K562 (cell line): ENCODE results near the gene RNASEH1. TPM values are rescaled to one million over a fixed set of nuclear protein-coding genes. Genes with fewer than 3 reads are reported as not detected.

Experiments used
- DDX20 ChIP-seq: fragments of 450-650 bp; IDR thresholded peaks from 2 replicates; pipeline ENCODE4 v1.6.1; 2016; ENCODE audit warnings: missing genetic modification characterization, low read depth, mild to moderate bottlenecking, missing compliant biosample characterization, moderate library complexity
- E2F8 ChIP-seq: fragments of 450-650 bp; IDR thresholded peaks from 2 replicates; pipeline ENCODE4 v1.7.1; 2018; ENCODE audit warnings: mild to moderate bottlenecking, low read depth; ENCODE audit not compliant: partially characterized antibody
- GATA2 ChIP-seq: sonication (generic); formaldehyde crosslinking; IDR thresholded peaks from 2 replicates; pipeline ENCODE4 v1.4.0; 2020; ENCODE audit warnings: mild to moderate bottlenecking, missing genetic modification reagents
- MAFK ChIP-seq: IDR thresholded peaks from 2 replicates; pipeline ENCODE4 v1.6.1; 2011; ENCODE audit warnings: low read length, improper control_type of control experiment
- ZNF354B ChIP-seq: fragments of 250-450 bp; sonication (Bioruptor Pico); IDR thresholded peaks from 2 replicates; pipeline ENCODE4 v1.4.0; 2020
- ZNF507 ChIP-seq: conservative IDR thresholded peaks from 2 replicates; pipeline ENCODE4 v1.6.1; 2017; ENCODE audit warnings: missing genetic modification characterization, missing compliant biosample characterization
- ZNF589 ChIP-seq: fragments of 200-800 bp; sonication (Bioruptor generic); IDR thresholded peaks from 2 replicates; pipeline ENCODE4 v1.6.1; 2016; ENCODE audit warnings: low read depth, missing genetic modification characterization, missing compliant biosample characterization
- polyA plus RNA-seq, 8 experiments: library from polyadenylated mRNA; depleted of rRNA in 4 of 8; stranded (reverse) in 5 of 8; unstranded in 3 of 8; fragments of >200 nt; fragmentation: Nextera tagmentation in 2 of 8; fragmentation: Illumina TruSeq in 1 of 8; extraction: Ambion mirVana in 2 of 8; extraction: Trizol in 1 of 8; gene quantifications; 2 replicates each; pipeline versions ENCODE4 v1.2.1 to v1.2.3, GENCODE V29; 2011 to 2014; ENCODE audit warnings: inconsistent platforms in 1 of 8, missing spikeins in 1 of 8
- total RNA-seq, 7 experiments: library from RNA; depleted of rRNA in 6 of 7; stranded (reverse); fragments of >200 nt in 6 of 7; fragmentation: Illumina TruSeq in 2 of 7; extraction: Trizol in 2 of 7; gene quantifications; 2 replicates each; pipeline versions ENCODE4 v1.2.1 to v1.2.3, GENCODE V29; 2011 to 2021; ENCODE audit warnings: low replicate concordance in 1 of 7
- TF ChIP-seq, protein P1 (sequence below): fragments of 450-650 bp; IDR thresholded peaks from 2 replicates; pipeline ENCODE4 v1.6.1; 2016; ENCODE audit warnings: mild to moderate bottlenecking, moderate library complexity
- TF ChIP-seq, protein P2 (sequence below), 2 experiments: fragments of 450-650 bp in 1 of 2; sonication (generic) in 1 of 2; formaldehyde crosslinking; conservative IDR thresholded peaks; 2 replicates each; pipeline versions ENCODE4 v1.4.0 to v1.8.1; 2020 to 2022; ENCODE audit warnings: mild to moderate bottlenecking in 1 of 2, missing genetic modification reagents in 1 of 2

Gene RNASEH1
- total and polyA plus RNA-seq, 9 of the 15 experiments (the other 6 are each of a cell fraction or from before 2014, with no cell fraction given): 25.7 to 47.5 (median 42.8) TPM

GRCh38 chr2:3536682-3537632 lies 21.2 kb downstream of the RNASEH1 start (continued):
- TF ChIP-seq, protein P1, sequence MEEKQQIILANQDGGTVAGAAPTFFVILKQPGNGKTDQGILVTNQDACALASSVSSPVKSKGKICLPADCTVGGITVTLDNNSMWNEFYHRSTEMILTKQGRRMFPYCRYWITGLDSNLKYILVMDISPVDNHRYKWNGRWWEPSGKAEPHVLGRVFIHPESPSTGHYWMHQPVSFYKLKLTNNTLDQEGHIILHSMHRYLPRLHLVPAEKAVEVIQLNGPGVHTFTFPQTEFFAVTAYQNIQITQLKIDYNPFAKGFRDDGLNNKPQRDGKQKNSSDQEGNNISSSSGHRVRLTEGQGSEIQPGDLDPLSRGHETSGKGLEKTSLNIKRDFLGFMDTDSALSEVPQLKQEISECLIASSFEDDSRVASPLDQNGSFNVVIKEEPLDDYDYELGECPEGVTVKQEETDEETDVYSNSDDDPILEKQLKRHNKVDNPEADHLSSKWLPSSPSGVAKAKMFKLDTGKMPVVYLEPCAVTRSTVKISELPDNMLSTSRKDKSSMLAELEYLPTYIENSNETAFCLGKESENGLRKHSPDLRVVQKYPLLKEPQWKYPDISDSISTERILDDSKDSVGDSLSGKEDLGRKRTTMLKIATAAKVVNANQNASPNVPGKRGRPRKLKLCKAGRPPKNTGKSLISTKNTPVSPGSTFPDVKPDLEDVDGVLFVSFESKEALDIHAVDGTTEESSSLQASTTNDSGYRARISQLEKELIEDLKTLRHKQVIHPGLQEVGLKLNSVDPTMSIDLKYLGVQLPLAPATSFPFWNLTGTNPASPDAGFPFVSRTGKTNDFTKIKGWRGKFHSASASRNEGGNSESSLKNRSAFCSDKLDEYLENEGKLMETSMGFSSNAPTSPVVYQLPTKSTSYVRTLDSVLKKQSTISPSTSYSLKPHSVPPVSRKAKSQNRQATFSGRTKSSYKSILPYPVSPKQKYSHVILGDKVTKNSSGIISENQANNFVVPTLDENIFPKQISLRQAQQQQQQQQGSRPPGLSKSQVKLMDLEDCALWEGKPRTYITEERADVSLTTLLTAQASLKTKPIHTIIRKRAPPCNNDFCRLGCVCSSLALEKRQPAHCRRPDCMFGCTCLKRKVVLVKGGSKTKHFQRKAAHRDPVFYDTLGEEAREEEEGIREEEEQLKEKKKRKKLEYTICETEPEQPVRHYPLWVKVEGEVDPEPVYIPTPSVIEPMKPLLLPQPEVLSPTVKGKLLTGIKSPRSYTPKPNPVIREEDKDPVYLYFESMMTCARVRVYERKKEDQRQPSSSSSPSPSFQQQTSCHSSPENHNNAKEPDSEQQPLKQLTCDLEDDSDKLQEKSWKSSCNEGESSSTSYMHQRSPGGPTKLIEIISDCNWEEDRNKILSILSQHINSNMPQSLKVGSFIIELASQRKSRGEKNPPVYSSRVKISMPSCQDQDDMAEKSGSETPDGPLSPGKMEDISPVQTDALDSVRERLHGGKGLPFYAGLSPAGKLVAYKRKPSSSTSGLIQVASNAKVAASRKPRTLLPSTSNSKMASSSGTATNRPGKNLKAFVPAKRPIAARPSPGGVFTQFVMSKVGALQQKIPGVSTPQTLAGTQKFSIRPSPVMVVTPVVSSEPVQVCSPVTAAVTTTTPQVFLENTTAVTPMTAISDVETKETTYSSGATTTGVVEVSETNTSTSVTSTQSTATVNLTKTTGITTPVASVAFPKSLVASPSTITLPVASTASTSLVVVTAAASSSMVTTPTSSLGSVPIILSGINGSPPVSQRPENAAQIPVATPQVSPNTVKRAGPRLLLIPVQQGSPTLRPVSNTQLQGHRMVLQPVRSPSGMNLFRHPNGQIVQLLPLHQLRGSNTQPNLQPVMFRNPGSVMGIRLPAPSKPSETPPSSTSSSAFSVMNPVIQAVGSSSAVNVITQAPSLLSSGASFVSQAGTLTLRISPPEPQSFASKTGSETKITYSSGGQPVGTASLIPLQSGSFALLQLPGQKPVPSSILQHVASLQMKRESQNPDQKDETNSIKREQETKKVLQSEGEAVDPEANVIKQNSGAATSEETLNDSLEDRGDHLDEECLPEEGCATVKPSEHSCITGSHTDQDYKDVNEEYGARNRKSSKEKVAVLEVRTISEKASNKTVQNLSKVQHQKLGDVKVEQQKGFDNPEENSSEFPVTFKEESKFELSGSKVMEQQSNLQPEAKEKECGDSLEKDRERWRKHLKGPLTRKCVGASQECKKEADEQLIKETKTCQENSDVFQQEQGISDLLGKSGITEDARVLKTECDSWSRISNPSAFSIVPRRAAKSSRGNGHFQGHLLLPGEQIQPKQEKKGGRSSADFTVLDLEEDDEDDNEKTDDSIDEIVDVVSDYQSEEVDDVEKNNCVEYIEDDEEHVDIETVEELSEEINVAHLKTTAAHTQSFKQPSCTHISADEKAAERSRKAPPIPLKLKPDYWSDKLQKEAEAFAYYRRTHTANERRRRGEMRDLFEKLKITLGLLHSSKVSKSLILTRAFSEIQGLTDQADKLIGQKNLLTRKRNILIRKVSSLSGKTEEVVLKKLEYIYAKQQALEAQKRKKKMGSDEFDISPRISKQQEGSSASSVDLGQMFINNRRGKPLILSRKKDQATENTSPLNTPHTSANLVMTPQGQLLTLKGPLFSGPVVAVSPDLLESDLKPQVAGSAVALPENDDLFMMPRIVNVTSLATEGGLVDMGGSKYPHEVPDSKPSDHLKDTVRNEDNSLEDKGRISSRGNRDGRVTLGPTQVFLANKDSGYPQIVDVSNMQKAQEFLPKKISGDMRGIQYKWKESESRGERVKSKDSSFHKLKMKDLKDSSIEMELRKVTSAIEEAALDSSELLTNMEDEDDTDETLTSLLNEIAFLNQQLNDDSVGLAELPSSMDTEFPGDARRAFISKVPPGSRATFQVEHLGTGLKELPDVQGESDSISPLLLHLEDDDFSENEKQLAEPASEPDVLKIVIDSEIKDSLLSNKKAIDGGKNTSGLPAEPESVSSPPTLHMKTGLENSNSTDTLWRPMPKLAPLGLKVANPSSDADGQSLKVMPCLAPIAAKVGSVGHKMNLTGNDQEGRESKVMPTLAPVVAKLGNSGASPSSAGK: no peak
- peak; percentile 82 for TF ChIP-seq ZNF589 (CRISPR knock-in tag)
- TF ChIP-seq MAFK: no peak
- TF ChIP-seq GATA2 (CRISPR knock-in tag): no peak
- no peak for TF ChIP-seq DDX20 (tag)
- TF ChIP-seq ZNF507 (tag): no peak
- TF ChIP-seq, protein P2, sequence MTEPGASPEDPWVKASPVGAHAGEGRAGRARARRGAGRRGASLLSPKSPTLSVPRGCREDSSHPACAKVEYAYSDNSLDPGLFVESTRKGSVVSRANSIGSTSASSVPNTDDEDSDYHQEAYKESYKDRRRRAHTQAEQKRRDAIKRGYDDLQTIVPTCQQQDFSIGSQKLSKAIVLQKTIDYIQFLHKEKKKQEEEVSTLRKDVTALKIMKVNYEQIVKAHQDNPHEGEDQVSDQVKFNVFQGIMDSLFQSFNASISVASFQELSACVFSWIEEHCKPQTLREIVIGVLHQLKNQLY (CRISPR knock-in tag; conservative IDR thresholded peaks at IDR 0.05): no peak
- no peak for TF ChIP-seq ZNF354B
- TF ChIP-seq E2F8: no peak
